HK-2 (cell line): ENCODE results near the gene MRPL30.
"Not testable (repeated sequence)": the region's sequence is repeated elsewhere in the genome, so short reads cannot be mapped to it uniquely, and the experiment has no call there.

Experiments used
- DNase-seq: peaks from one replicate; pipeline ENCODE4 v3.0.0-alpha.2; 2018; ENCODE audit not compliant: unreplicated experiment

MRPL30 gene

GRCh38 chr2:99184811-99185210 lies 3.8 kb downstream of the MRPL30 start:
- DNase-seq: no peak

- DNase-seq: no peak
Measured at GRCh38 chr2:99187011-99187410, 6.0 kb downstream of the MRPL30 start.

GRCh38 chr2:99188357-99188756 lies 7.4 kb downstream of the MRPL30 start:
- no peak for DNase-seq

GRCh38 chr2:99190548-99190947 lies 9.6 kb downstream of the MRPL30 start:
- no peak for DNase-seq

GRCh38 chr2:99192364-99192763 lies 11.4 kb downstream of the MRPL30 start:
- DNase-seq: not testable (repeated sequence)

- DNase-seq: no peak
Measured at GRCh38 chr2:99198103-99198841, 17.3 kb downstream of the MRPL30 start.

- DNase-seq: no peak
Measured at GRCh38 chr2:99200076-99200800, 19.3 kb downstream of the MRPL30 start.

- DNase-seq: no peak
Measured at GRCh38 chr2:99201959-99202678, 21.1 kb downstream of the MRPL30 start.

- DNase-seq: no peak
Measured at GRCh38 chr2:99205491-99205890, 24.5 kb downstream of the MRPL30 start.

- DNase-seq: no peak
Measured at GRCh38 chr2:99216096-99216495, 35.1 kb downstream of the MRPL30 start.

- DNase-seq: no peak
Measured at GRCh38 chr2:99217929-99218501, 37.0 kb downstream of the MRPL30 start.

GRCh38 chr2:99233177-99233576 lies 52.2 kb downstream of the MRPL30 start:
- DNase-seq: not testable (repeated sequence)

- DNase-seq: no peak
Measured at GRCh38 chr2:99238599-99238998, 57.6 kb downstream of the MRPL30 start.

- no peak for DNase-seq
Measured at GRCh38 chr2:99240431-99240830, 59.4 kb downstream of the MRPL30 start.

GRCh38 chr2:99242151-99242550 lies 61.2 kb downstream of the MRPL30 start:
- DNase-seq: no peak
